COLO668 (cell line): ENCODE data around the gene MVB12B.
A peak's percentile ranks its signal among the peaks of the same experiment; 100 is the strongest.

Experiments
- DNase-seq: peaks from one replicate; lab custom pipeline; 2025; ENCODE audit not compliant: unreplicated experiment; lab: John Stamatoyannopoulos, UW

The MVB12B gene

GRCh38 chr9:126401581-126401980, 75.0 kb downstream of the MVB12B start:
- no peak for DNase-seq

GRCh38 chr9:126403397-126403796, 76.8 kb downstream of the MVB12B start:
- DNase-seq = no peak

DNA sequence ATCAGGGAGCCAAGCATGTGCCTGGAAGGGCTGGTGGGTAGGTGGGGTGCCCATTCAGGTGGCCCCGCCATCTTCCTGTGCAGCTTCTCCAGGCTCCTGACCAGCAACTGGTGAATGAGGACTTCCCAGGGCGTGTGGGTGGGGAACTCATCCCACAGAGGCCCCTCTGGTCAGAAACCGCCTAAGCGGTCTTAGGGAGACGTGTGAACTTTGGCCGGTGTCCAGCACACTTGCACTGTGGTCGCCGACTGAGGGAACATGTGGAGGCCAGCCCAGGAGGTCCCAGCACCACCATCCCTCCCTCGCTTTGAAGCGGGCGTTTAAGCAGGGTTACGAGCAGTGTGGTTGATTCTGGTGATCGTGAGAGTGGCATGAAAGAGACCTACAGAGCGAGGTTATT, 77.8 kb downstream of the MVB12B start:
- no peak for DNase-seq

GRCh38 chr9:126406075-126406667, 79.5 kb downstream of the MVB12B start:
- DNase-seq = no peak

GRCh38 chr9:126407114-126407870, 80.7 kb downstream of the MVB12B start:
- DNase-seq = no peak

- no peak for DNase-seq
Measured at GRCh38 chr9:126408004-126408403, 81.4 kb downstream of the MVB12B start.

- no peak for DNase-seq
Measured at GRCh38 chr9:126410229-126410628, 83.6 kb downstream of the MVB12B start.

GRCh38 chr9:126411225-126411947, 84.8 kb downstream of the MVB12B start:
- DNase-seq = peak; percentile 20

DNA sequence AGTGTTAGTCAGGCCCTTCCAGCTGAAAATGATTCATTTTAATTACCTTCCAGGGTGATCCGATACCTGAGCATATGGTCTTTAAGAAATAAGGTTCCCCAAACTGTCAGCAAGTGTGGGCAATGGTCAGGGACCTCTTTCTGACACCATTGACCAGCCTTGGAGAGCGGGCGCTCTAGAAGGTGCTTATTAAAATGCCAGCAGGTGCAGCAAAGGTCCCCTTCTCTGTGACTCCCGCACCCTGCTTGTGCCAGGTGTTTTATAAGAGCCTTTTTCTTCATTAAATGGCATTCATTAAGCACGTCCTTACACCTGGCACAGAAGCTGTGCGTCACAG, 85.3 kb downstream of the MVB12B start:
- peak; percentile 60 for DNase-seq

- DNase-seq = no peak
Measured at GRCh38 chr9:126412905-126413304, 86.3 kb downstream of the MVB12B start.

- peak; percentile 23 for DNase-seq
Measured at GRCh38 chr9:126413391-126414068, 86.9 kb downstream of the MVB12B start.

GRCh38 chr9:126415741-126416370, 89.2 kb downstream of the MVB12B start:
- peak; percentile 37 for DNase-seq

DNA sequence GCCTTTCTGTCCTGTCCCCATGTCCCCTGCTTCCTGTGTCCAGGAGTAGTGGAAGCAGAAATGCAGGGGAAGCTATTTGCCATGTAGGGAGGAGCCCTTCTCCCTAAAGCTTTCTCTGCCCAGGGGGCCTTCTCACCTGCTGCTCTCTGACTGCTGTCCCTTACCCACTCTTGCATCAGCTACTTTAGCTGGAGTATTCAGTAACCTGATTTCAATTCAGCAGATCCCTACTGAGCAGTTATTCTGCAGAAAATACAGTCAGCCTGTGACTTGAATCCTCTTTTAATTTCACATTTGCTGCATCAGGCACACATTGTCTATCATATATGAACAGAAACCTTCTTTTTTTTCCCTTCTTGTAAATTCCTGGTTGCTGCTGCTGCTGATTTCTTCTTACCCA, 90.4 kb downstream of the MVB12B start:
- DNase-seq = peak; percentile 55

- no peak for DNase-seq
Measured at GRCh38 chr9:126417684-126418083, 91.1 kb downstream of the MVB12B start.

- DNase-seq = no peak
Measured at GRCh38 chr9:126418608-126419007, 92.0 kb downstream of the MVB12B start.

DNA sequence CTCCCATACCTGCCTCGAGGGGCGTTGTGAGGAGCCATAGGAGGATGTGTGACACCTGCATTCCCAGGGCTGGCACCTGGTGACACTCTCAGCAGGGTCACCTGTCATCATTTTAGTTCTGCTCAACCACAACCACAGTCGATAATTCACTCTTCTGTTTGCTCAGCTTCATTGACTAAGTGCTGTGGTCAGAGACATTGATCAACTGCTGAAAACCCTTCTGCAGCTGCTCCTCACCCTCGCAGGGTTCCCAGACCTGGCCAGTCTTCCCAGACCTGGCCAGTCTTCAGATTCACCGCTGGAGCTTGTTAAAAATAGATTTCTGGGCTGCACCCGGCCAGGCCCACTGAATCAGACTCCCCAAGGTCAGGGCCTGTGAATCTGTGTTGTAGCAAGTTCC, 92.8 kb downstream of the MVB12B start:
- peak; percentile 94 for DNase-seq

DNA sequence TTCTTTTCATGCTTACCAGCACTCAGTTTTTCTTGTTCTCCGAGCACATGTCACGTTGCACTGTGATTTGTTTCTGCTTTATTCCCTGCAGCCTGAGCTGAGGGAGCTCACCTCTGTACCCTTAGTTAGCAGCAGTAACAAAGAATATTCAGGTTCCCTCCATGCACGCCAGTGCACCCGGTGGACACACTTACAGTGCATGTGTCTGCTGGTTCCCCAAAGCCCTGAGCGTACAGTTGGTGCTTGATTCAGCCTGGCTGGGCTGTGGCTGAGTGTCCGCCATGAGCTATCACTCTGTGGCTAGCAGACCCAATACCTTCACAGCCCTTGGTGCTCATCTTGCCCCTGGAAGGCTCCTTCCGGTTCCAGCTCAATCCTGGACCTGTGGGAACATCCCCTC, 93.5 kb downstream of the MVB12B start:
- DNase-seq = peak; percentile 40

- peak; percentile 83 for DNase-seq
Measured at GRCh38 chr9:126420643-126421564, 94.3 kb downstream of the MVB12B start.

DNA sequence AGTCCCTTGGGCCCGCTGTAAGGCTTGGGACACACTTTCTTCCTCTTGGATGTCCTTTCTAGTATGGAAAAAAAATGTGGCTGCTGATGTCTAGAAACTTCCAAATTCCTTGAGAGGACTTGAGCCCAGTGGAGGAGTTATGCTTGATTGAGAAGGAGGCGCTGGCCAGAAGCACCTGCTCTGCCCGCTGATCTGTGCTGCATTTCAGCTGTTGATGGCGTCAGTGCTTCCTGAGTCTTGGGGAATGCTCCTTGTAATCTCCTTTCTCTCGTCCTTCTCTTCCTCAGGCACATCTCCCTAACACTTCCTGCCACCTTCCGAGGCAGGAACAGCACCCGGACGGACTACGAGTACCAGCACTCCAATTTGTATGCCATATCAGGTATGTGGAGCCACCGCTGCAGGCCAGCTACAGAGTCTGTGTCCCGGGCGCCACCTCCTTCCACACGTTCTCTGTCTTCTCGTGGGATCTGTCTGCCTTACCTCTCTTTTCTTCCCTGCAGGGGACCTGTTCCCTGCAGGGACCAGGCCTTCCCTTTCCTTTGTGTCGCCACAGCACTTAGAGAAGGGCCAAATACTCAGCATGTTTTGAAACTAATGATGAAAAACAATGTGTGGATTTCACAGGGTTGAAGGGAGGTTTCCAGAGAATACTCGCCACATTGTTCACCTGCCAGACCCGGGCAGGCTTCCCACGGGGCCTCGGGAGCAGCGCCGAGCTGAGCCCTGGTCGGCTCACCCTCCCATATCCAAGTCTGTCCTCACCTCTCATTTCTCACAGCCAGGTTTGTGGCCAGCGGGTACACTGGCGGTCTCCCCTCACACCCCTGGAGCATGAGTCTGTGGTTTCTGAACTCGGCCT, 95.2 kb downstream of the MVB12B start:
- DNase-seq = peak; percentile 48
